ENCODE results near the gene SLC4A7.
"Not testable (repeated sequence)": the region's sequence is repeated elsewhere in the genome, so short reads cannot be mapped to it uniquely, and the experiment has no call there.

SLC4A7 gene

GRCh38 chr3:27360113-27361078, 123.8 kb downstream of the SLC4A7 start:
- DNase-seq (ENCODE audit: low read depth in 2 of 3, low spot score in 2 of 3), result no peak

GRCh38 chr3:27358372-27358771, 125.8 kb downstream of the SLC4A7 start:
- no peak for DNase-seq (ENCODE audit: low read depth in 2 of 3, low spot score in 2 of 3)

- peak in 1 of 3 experiments; percentile 15 for DNase-seq (ENCODE audit: low read depth in 2 of 3, low spot score in 2 of 3)
These were observed 126.4 kb downstream of the SLC4A7 start for GRCh38 chr3:27357665-27358258.

- no peak for DNase-seq (ENCODE audit: low read depth in 2 of 3, low spot score in 2 of 3)
These were observed 127.2 kb downstream of the SLC4A7 start for GRCh38 chr3:27356976-27357375.

GRCh38 chr3:27354588-27355203, 129.5 kb downstream of the SLC4A7 start:
- DNase-seq (ENCODE audit: low read depth in 2 of 3, low spot score in 2 of 3), result no peak

- no peak for DNase-seq (ENCODE audit: low read depth in 2 of 3, low spot score in 2 of 3)
These were observed 130.0 kb downstream of the SLC4A7 start for GRCh38 chr3:27354161-27354560.

- no peak for DNase-seq (ENCODE audit: low read depth in 2 of 3, low spot score in 2 of 3)
These were observed 131.0 kb downstream of the SLC4A7 start for GRCh38 chr3:27353221-27353620.

- no peak for DNase-seq (ENCODE audit: low read depth in 2 of 3, low spot score in 2 of 3)
These were observed 132.1 kb downstream of the SLC4A7 start for GRCh38 chr3:27352047-27352446.

- no peak for DNase-seq (ENCODE audit: low read depth in 2 of 3, low spot score in 2 of 3)
These were observed 134.4 kb downstream of the SLC4A7 start for GRCh38 chr3:27349832-27350231.

GRCh38 chr3:27345959-27346865, 138.0 kb downstream of the SLC4A7 start:
- DNase-seq (ENCODE audit: low read depth in 2 of 3, low spot score in 2 of 3), result no peak

- DNase-seq (ENCODE audit: low read depth in 2 of 3, low spot score in 2 of 3), result no peak
These were observed 138.7 kb downstream of the SLC4A7 start for GRCh38 chr3:27345493-27345892.

- no peak for DNase-seq (ENCODE audit: low read depth in 2 of 3, low spot score in 2 of 3)
These were observed 139.1 kb downstream of the SLC4A7 start for GRCh38 chr3:27345045-27345444.

GRCh38 chr3:27344192-27344591, 140.0 kb downstream of the SLC4A7 start:
- DNase-seq (ENCODE audit: low read depth in 2 of 3, low spot score in 2 of 3), result no peak

GRCh38 chr3:27342267-27342666, 141.9 kb downstream of the SLC4A7 start:
- no peak for DNase-seq (ENCODE audit: low read depth in 2 of 3, low spot score in 2 of 3)

GRCh38 chr3:27340534-27340933, 143.7 kb downstream of the SLC4A7 start:
- DNase-seq (ENCODE audit: low read depth in 2 of 3, low spot score in 2 of 3), result no peak

GRCh38 chr3:27335571-27335970, 148.6 kb downstream of the SLC4A7 start:
- no peak for DNase-seq (ENCODE audit: low read depth in 2 of 3, low spot score in 2 of 3)

- DNase-seq (ENCODE audit: low read depth in 2 of 3, low spot score in 2 of 3), result no peak
These were observed 150.3 kb downstream of the SLC4A7 start for GRCh38 chr3:27333843-27334242.

- not testable (repeated sequence) for DNase-seq (ENCODE audit: low read depth in 2 of 3, low spot score in 2 of 3)
These were observed 155.0 kb downstream of the SLC4A7 start for GRCh38 chr3:27328982-27329762.

- DNase-seq (ENCODE audit: low read depth in 2 of 3, low spot score in 2 of 3), result no peak
These were observed 157.3 kb downstream of the SLC4A7 start for GRCh38 chr3:27326629-27327545.

All from activated CD8-positive, alpha-beta memory T cell treated with anti-CD3 and anti-CD28 coated beads for 48 hours (primary cell).